IPS-18a (cell line): ENCODE measurements around the gene HJV.

Experiments used
- H3K27ac ChIP-seq: one replicate; pipeline ENCODE4 v1.5.1; 2013; ENCODE audit warnings: low read length
- H3K27me3 ChIP-seq: one replicate; pipeline ENCODE4 v1.6.1; 2013; ENCODE audit warnings: mild to moderate bottlenecking, low read length; ENCODE audit not compliant: control insufficient read depth, insufficient read depth
- H3K36me3 ChIP-seq: one replicate; pipeline ENCODE4 v1.6.1; 2013; ENCODE audit warnings: low read depth, low read length; ENCODE audit not compliant: control insufficient read depth
- H3K4me1 ChIP-seq: one replicate; pipeline ENCODE4 v1.6.1; 2013; ENCODE audit warnings: low read depth, low read length; ENCODE audit not compliant: control insufficient read depth
- H3K4me3 ChIP-seq: one replicate; pipeline ENCODE4 v1.5.1; 2013; ENCODE audit warnings: low read length
- H3K9ac ChIP-seq: one replicate; pipeline ENCODE4 v1.6.1; 2013; ENCODE audit warnings: mild to moderate bottlenecking, low read length, moderate library complexity
- H3K9me3 ChIP-seq: one replicate; pipeline ENCODE4 v1.6.1; 2013; ENCODE audit warnings: low read depth, low read length; ENCODE audit not compliant: control insufficient read depth

The HJV gene

DNA sequence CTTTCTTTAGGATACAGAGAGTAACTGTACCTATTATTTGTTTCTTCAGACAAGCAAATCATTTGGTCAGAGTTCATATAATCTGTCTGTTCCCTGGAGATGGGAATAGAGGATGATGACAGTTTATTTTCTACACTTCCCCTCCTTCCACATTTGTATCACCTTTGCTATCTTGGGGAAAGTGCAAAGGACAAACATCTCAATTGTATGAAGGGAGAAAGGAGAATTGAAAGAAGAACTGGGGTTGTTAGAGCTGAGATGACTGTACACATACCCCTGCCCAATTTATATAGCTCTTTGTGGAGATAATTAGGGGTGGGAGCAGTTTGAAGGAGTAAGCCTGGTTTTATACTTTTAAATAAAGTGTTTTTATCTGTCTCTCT lies 43.1 kb downstream of the HJV start:
- Histone ChIP-seq H3K27ac (peak overlapping the region; percentile 91), H3K4me1 (peaks cover 21% of the 10 kb centered on the region), H3K9ac (peak overlapping the region; percentile 67), H3K4me3 (peak overlapping the region; percentile 53), H3K9me3 (no peaks in the 10 kb centered on the region), H3K27me3 (no peaks in the 10 kb centered on the region), H3K36me3 (no peaks in the 10 kb centered on the region)

DNA sequence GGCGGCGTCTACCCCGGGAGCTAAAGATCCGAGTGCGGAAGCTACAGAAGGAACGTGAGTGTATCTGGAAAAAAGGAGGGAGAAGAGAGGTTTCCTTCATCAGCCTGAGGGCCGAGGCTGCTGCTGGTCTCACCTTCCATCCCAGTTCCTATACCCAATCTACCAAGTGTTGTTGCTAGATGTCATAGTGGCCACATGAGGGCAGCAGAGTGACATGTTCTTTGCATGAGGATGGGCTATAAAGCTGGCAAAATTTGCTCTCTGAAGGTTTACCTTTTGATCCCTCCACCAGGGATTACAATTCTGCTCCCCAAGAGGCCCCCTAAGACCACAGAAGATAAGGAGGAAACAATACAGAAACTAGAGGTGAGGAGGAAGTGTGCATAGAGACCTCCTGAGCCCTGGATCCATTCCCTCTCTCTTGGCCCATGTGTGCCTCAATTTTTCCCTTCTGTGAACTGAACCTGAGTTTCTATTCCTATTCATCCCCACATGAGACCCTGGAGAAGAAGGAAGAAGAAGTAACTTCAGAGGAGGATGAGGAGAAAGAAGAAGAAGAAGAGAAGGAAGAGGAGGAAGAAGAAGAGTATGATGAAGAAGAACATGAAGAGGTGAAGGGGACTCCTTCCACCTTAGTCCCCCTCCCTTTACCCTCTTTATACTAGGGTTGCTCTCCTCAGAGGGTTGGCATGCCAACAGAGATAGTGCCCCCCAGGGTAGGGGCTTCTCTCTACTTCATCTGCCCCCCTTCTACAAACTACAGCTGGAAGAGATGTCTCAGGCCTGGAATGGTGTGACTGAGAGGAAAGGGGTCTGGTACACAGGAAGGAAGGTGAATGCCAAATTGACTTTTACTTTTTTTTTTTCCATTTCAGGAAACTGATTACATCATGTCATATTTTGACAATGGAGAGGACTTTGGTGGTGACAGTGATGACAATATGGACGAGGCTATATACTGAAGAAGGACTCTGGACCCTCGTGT lies 43.8 kb downstream of the HJV start:
- no peaks in the 10 kb centered on the region for H3K9me3 ChIP-seq
- peak overlapping the region; percentile 53 for H3K4me3 ChIP-seq
- peak overlapping the region; percentile 67 for H3K9ac ChIP-seq
- H3K36me3 ChIP-seq = no peaks in the 10 kb centered on the region
- H3K4me1 ChIP-seq = peaks cover 21% of the 10 kb centered on the region
- H3K27ac ChIP-seq = no peak overlapping the region
- no peaks in the 10 kb centered on the region for H3K27me3 ChIP-seq

DNA sequence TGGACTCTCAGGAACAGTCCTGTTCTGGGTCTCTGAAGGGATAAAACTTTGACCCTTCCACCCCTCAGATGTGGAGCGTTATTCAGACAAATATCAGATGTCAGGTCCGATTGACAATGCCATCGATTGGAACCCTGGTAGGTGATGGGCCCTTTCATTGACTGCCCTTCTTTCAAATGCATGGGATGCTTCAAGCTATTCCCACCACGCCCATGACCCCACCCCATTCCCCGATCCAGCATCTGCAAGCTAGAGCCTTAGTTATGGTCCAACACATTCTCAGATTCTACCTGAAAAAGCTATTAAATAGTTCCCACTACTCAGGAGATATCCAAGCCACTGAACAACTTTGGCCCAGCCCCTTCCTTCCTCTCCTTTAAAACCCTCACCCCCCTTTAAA lies 44.5 kb downstream of the HJV start:
- H3K36me3 ChIP-seq = no peaks in the 10 kb centered on the region
- no peaks in the 10 kb centered on the region for H3K27me3 ChIP-seq
- H3K9me3 ChIP-seq = no peaks in the 10 kb centered on the region
- H3K4me1 ChIP-seq = peaks cover 21% of the 10 kb centered on the region
- H3K27ac ChIP-seq = no peak overlapping the region
- H3K4me3 ChIP-seq = no peak overlapping the region
- H3K9ac ChIP-seq = no peak overlapping the region

DNA sequence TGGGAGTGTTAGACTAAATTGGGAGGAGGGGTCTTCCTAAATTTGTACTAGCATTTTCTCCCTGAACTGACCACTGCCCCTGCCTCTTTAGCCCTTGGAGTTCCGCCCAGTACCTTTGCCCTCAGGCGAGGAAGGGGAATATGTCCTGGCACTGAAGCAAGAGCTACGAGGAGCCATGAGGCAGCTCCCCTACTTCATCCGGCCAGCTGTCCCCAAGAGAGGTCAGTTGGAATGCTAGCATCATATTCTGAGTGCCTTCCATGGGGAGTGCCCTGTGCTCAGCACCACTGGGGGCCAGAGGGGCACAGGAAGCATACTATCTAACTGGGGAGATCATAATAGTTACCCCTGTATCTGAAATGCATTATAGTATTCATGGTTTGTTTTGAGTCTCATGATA lies 46.3 kb downstream of the HJV start:
- H3K27me3 ChIP-seq = no peaks in the 10 kb centered on the region
- no peak overlapping the region for H3K4me3 ChIP-seq
- no peak overlapping the region for H3K9ac ChIP-seq

DNA sequence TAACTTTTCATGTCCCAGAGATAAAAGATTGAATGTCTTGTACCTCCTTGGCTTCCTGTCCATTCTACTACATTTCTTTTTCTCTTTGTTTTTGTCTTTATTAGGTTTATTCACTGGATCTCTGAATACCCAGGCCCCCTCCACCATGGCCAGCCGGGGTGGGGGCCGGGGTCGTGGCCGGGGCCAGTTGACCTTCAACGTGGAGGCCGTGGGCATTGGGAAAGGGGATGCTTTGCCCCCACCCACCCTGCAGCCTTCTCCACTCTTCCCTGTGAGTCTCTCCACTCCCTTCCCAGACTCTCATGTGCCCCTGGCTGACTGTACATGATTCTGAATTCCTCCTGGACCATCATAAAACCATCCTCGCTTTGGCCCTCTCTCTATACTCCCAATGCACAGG lies 46.8 kb downstream of the HJV start:
- Histone ChIP-seq H3K9me3 (no peaks in the 10 kb centered on the region), H3K4me3 (no peak overlapping the region), H3K4me1 (peaks cover 21% of the 10 kb centered on the region), H3K9ac (no peak overlapping the region), H3K27me3 (no peaks in the 10 kb centered on the region), H3K27ac (no peak overlapping the region), H3K36me3 (no peaks in the 10 kb centered on the region)

More for the DNA sequence above, 46.3 kb downstream of the HJV start:
- no peaks in the 10 kb centered on the region for H3K36me3 ChIP-seq
- no peaks in the 10 kb centered on the region for H3K9me3 ChIP-seq
- peaks cover 21% of the 10 kb centered on the region for H3K4me1 ChIP-seq
- no peak overlapping the region for H3K27ac ChIP-seq

DNA sequence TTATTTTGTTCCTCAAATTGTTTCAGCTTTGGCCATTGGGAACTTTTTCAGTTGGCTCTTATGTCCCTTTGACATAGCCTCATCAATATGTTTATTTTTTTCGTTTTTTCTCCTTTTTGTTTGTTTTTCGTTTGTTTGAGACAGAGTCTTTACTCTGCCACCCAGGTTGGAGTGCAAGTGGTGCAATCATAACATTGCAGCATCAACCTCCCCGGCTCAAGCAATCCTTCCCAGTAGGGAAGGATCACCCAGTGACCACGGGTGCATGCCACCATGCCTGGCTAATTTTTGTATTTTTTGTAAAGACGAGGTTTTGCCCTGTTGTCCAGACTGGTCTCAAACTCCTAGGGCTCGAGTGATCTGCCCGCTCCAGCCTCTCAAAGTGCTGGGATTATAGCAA lies 49.0 kb downstream of the HJV start:
- H3K4me1 ChIP-seq = peaks cover 4% of the 10 kb centered on the region
- no peaks in the 10 kb centered on the region for H3K36me3 ChIP-seq
- no peaks in the 10 kb centered on the region for H3K27me3 ChIP-seq
- H3K4me3 ChIP-seq = no peak overlapping the region
- no peak overlapping the region for H3K9ac ChIP-seq
- no peaks in the 10 kb centered on the region for H3K9me3 ChIP-seq
- no peak overlapping the region for H3K27ac ChIP-seq
